ENCODE measurements around the gene C21orf58.
"Not testable (repeated sequence)": the region's sequence is repeated elsewhere in the genome, so short reads cannot be mapped to it uniquely, and the experiment has no call there.

C21orf58 gene

GRCh38 chr21:46325073-46325912, 1.6 kb upstream of the C21orf58 start:
- in situ Hi-C loops (cut with MboI; ENCODE audit: low sequenced_read_pairs), result no loop called here

GRCh38 chr21:46324390-46325072, 861 bp upstream of the C21orf58 start:
- in situ Hi-C loops (cut with MboI; ENCODE audit: low sequenced_read_pairs), result no loop called here

DNA sequence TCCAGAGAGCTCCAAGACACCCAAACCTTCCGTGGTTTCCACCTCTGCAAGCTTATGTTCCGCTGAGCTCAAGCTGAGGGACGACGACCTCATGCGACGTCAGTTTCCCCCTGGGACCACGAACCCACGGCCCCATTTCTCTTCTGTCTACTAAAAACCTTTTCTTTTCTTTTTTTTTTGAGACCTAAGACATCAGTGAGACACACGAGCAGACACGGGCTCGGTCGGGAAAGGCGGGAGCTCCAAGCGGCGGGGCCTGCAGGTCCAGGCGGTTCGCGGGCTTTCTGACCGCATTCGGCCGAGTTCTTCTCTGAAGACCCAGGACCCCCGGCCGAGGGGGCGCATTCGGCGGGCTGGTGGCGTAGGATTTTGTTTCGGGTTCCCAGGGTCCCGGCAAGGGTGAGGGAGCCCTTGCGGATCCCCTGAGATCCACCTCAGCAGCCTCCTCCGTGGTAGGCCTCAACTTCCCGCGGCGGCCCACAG, 402 bp downstream of the C21orf58 start:
- in situ Hi-C loops (cut with MboI; ENCODE audit: low sequenced_read_pairs), result no loop called here

DNA sequence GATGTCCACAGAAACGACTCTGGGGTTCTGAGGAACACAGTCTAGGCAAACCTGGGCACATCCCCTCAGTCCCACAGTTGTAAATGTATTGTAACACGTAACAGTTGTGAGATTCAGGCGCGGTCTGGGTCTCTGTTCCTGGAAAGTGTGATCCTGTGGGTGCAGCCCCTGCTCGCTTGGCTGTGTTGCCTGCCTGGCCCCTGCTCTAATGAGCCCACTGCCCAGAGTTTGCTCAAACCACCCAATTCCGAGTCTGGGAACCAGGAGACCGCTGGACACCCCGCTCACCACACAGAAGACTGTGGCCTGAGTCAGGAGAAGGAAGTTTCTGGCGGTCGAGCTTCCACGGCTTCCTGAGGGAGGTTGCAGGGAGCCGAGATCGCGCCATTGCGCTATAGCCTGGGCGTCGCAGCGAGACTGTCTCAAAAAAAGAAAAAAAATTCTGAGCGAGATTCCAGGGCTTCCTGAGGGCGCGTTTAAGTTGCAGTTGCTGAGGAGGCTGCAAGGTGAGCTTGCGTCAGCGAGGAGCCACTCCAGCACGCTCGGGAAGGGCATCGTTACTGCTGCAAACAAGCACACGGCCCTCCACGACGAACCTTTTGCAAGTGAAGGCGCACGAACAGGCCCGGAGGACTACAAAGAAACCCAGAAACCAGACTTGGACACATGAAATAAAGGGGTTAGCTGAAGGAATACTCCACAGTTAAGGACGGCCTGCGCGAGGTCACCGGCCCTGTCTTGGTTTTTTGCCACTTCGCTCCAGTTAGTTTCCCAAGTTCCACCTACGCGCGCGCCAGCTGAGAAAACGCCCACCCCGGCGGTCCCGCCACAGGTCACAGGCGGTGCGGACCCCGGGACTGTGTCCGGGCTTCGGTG, 1.1 kb downstream of the C21orf58 start:
- in situ Hi-C loops (cut with MboI; ENCODE audit: low sequenced_read_pairs), result no loop called here

DNA sequence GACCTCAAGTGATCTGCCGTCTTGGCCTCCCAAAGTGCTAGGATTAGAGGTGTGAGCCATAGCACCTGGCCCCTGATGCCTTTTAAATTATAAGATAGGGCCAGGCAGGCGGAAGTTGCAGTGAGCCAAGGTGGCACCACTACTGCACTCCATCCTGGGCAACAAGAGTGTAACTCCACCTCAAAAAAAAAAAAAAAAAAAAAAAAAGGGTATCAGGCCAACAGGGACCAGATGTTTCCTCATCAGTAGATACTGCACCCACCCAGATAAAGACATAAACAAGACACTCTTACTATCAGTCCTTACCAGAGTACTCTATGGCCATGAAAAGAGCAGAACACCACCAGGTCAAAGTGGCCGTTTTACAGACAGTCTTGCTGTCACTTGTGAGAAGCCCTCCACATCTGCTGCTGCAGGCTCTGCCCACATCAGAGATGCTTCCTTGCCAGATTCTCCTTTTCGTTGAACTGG, 3.3 kb downstream of the C21orf58 start:
- in situ Hi-C loops (cut with MboI; ENCODE audit: low sequenced_read_pairs), result no loop called here

- in situ Hi-C loops (cut with MboI; ENCODE audit: low sequenced_read_pairs), result no loop called here
These were observed 4.5 kb downstream of the C21orf58 start for GRCh38 chr21:46319186-46319585.

DNA sequence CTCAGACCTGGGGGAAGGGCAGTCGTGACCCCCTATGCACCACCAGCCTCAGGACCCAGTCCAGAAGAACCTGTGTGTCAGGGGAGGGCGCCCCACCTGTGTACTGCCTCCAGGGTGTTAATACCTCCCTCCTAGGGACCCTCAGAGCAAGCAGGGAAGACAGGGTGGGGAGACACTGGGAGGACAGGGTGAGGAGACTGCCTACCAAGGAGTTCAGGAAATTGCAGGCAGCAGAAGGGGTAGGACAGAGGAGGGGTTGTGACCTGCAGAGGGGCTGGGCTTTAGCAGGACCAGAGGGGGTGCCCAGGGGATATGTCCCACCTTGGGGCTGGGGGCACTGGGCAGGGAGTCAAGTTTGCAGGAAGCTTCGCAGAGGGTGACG, 5.2 kb downstream of the C21orf58 start:
- in situ Hi-C loops (cut with MboI; ENCODE audit: low sequenced_read_pairs), result no loop called here

GRCh38 chr21:46317710-46318463, 5.8 kb downstream of the C21orf58 start:
- in situ Hi-C loops (cut with MboI; ENCODE audit: low sequenced_read_pairs), result no loop called here

DNA sequence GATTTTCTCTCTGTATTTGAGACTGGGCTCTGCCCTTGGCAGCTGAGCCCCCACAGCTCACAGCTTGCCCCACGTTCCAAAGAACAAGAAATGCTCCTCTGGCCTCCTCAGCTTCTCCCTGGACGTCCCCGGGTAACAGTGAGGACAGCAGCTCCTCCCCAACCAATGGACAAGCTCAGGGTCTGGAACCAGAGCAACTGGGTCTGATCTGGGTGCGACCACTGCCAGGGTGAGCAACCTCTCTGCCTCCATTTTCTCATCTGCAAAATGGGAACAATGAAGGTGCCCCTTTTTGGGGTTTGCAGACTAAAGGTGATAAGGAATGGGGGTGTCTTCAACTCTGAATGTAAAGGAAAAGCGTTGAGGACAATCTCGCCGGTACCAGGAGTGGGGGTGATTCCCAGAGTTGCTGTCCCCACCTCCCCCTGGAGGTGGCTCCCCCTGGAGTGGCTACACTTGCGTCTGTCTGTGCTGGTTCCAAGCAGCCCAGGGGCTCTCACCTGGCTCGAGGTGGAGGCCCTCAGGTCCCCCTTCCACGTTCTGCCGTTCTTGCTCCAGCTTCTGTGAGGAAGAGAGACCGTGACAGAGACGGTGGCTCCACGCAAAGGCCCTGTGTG, 6.9 kb downstream of the C21orf58 start:
- in situ Hi-C loops (cut with MboI; ENCODE audit: low sequenced_read_pairs), result no loop called here

GRCh38 chr21:46314441-46315020, 9.1 kb downstream of the C21orf58 start:
- in situ Hi-C loops (cut with MboI; ENCODE audit: low sequenced_read_pairs), result no loop called here

GRCh38 chr21:46312949-46313348, 10.7 kb downstream of the C21orf58 start:
- in situ Hi-C loops (cut with MboI; ENCODE audit: low sequenced_read_pairs), result no loop called here

GRCh38 chr21:46311568-46311967, 12.1 kb downstream of the C21orf58 start:
- in situ Hi-C loops (cut with MboI; ENCODE audit: low sequenced_read_pairs), result no loop called here

DNA sequence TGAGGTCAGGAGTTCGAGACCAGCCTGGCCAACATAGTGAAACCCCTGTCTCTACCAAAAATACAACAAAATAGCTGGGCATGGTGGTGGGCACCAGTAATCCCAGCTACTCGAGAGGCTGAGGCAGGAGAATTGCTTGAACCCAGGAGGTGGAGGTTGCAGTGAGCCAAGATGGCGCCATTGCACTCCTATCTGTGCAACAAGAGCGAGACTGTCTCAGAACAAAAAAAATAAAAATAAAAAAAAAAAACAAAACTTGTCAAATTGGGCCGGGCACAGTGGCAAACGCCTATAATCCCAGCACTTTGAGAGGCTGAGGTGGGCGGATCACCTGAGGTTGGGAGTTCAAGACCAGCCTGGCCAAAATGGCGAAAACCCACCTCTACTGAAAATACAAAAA, 13.4 kb downstream of the C21orf58 start:
- in situ Hi-C loops (cut with MboI; ENCODE audit: low sequenced_read_pairs), result not testable (repeated sequence)

DNA sequence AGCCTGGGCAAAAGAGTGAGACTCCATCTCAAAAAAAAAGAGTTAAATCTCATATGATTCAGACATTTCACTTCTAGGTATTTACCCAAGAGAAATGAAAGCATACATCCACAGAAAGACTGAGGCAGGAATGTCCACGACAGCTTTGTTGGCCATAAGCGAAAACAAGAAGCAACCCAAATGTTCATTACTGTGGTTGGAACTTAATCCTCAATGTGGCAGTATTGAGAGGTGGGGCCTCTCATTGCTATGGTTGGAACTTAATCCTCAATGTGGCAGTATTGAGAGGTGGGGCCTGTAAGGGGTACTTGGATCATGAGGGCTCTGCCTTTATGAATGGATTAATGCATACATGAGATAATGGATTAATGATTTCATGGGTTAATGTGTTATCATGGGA, 15.2 kb downstream of the C21orf58 start:
- in situ Hi-C loops (cut with MboI; ENCODE audit: low sequenced_read_pairs), result no loop called here

- in situ Hi-C loops (cut with MboI; ENCODE audit: low sequenced_read_pairs), result no loop called here
These were observed 16.0 kb downstream of the C21orf58 start for GRCh38 chr21:46307625-46308024.

DNA sequence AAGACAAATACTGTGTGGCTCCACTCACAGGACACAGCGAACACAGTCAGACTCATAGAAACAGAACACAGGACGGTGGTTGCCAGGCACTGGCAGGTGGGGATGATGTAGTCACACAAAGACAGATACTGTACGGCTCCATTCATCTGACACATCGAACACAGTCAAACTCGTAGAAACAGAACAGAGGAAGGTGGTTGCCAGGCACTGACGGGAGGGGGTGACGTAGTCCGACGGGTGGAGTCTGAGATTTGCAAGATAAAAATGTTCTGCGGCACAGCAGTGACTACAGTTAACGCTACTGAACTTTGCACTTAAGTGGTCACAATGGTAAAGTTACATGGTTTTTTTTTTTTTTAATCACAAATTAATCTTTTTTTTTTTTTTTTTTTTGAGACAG, 18.7 kb downstream of the C21orf58 start:
- in situ Hi-C loops (cut with MboI; ENCODE audit: low sequenced_read_pairs), result no loop called here

GRCh38 chr21:46304437-46304836, 19.2 kb downstream of the C21orf58 start:
- in situ Hi-C loops (cut with MboI; ENCODE audit: low sequenced_read_pairs), result no loop called here

DNA sequence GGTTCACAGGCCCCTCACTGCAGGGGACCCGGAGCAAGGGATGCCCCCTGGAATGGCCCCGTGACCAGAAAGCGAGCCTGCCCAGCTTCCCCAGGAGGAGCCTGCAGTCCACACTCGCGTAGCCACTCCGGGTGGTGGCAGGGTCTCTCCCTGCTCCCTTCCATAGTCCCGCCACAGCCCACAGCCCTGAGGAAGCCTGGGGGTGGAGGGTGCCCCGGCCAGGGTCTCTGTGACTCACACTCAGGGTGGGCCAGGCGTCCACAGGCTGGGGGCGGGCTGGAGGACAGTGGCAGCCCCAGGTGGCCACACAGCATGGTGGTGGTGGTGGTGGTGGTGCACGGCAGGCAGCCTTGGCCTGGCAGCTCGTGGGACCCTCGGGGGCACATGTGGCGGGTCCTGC, 21.9 kb downstream of the C21orf58 start:
- in situ Hi-C loops (cut with MboI; ENCODE audit: low sequenced_read_pairs), result no loop called here

GRCh38 chr21:46299167-46299566, 24.5 kb downstream of the C21orf58 start:
- in situ Hi-C loops (cut with MboI; ENCODE audit: low sequenced_read_pairs), result no loop called here

Data from hTERT RPE-1 (cell line).